Esophagus muscularis mucosa (tissue), 4 donors: ENCODE measurements around the gene CHAC1. TPM values are rescaled to one million over a fixed set of nuclear protein-coding genes. Genes with fewer than 3 reads are reported as not detected.

Experiments
- DNase-seq: peaks from one replicate; pipeline ENCODE4 v3.0.0-alpha.2; 2017; ENCODE audit errors: extremely low spot score
- H3K27ac ChIP-seq, 4 donors: fragments of 200-600 bp; sonication (generic); replicated peaks in 1 of 4; 1 replicate in 3 of 4; 2 replicates in 1 of 4; pipeline ENCODE4 v1.5.1; 2016 to 2019; ENCODE audit warnings: mild to moderate bottlenecking in 1 of 4
- H3K27me3 ChIP-seq, 4 donors: fragments of 200-600 bp; sonication (generic); one replicate each; pipeline versions ENCODE4 v1.5.1 to v1.6.0; 2016 to 2019
- H3K36me3 ChIP-seq, 4 donors: fragments of 200-600 bp; sonication (generic); one replicate each; pipeline ENCODE4 v1.5.1; 2016 to 2019
- H3K4me1 ChIP-seq, 4 donors: fragments of 200-600 bp; sonication (generic); one replicate each; pipeline ENCODE4 v1.5.1; 2016 to 2019
- H3K4me3 ChIP-seq, 4 donors: fragments of 200-600 bp; sonication (generic); 1 replicate in 2 of 4; 2 replicates in 2 of 4; pipeline ENCODE4 v1.5.1; 2016 to 2019; ENCODE audit warnings: mild to moderate bottlenecking in 4 of 4, moderate library complexity in 1 of 4
- H3K9me3 ChIP-seq, 4 donors: fragments of 200-600 bp; sonication (generic); 1 replicate in 3 of 4; 2 replicates in 1 of 4; pipeline ENCODE4 v1.5.1; 2016 to 2019
- CTCF ChIP-seq, 3 experiments: fragments of 200-600 bp in 2 of 3; fragments of 450-650 bp in 1 of 3; sonication (generic) in 2 of 3; IDR thresholded peaks; one replicate each; pipeline ENCODE4 v1.5.1; 2017 to 2019; ENCODE audit warnings: antibody characterized with exemption in 3 of 3, mild to moderate bottlenecking in 2 of 3, moderate library complexity in 1 of 3
- EP300 ChIP-seq: sonication (generic); formaldehyde crosslinking; IDR thresholded peaks from one replicate; pipeline ENCODE4 v1.6.1; 2017; ENCODE audit warnings: antibody characterized with exemption
- POLR2A ChIP-seq: fragments of 450-650 bp; IDR thresholded peaks from one replicate; pipeline ENCODE4 v1.6.1; 2017; ENCODE audit warnings: antibody characterized with exemption, moderate library complexity, mild to moderate bottlenecking, low read depth
- POLR2AphosphoS5 ChIP-seq, 2 donors: sonication (generic); formaldehyde crosslinking; IDR thresholded peaks; one replicate each; pipeline ENCODE4 v1.6.1; 2017; ENCODE audit warnings: antibody characterized with exemption in 2 of 2
- WGBS: methylation state at CpG from one replicate; pipeline ENCODE4 v1.1.5; 2018; 5-methylcytosine and 5-hydroxymethylcytosine counted together
- intact Hi-C: fragments of 100-400 bp; cut with DNase I; formaldehyde crosslinking; loops from one replicate; pipeline ENCODE4 v1.15.1; 2023
- total RNA-seq, 4 donors: library from RNA; depleted of rRNA; stranded (reverse); fragments of >200 nt; gene quantifications; one replicate each; pipeline versions ENCODE4 v1.1.0 to v1.2.1, GENCODE V29; 2016

The CHAC1 gene
- total RNA-seq, 4 donors from 2014 or later = 0.66 to 3.6 (median 1.3) TPM

GRCh38 chr15:40925863-40926658 is 27.2 kb upstream of the CHAC1 start:
- no peak overlapping the region for H3K27ac ChIP-seq
- H3K36me3 ChIP-seq = no peaks in the 10 kb centered on the region
- WGBS = 10% methylated on average over 26 of the region's 61 CpGs
- H3K4me1 ChIP-seq = peaks cover 51 to 58% (median 56%) of the 10 kb centered on the region in 4 donors
- H3K9me3 ChIP-seq = no peaks in the 10 kb centered on the region
- peak overlapping the region; percentile 31 to 43 (median 31) for H3K4me3 ChIP-seq
- intact Hi-C loops = no loop called here
- peaks cover 0 to 64% (median 50%) of the 10 kb centered on the region in 4 donors for H3K27me3 ChIP-seq
- TF ChIP-seq POLR2A (no peak), POLR2AphosphoS5 (IDR thresholded peaks at IDR 0.05) (no peak), CTCF (IDR thresholded peaks at IDR 0.05) (no peak), EP300 (no peak)
- DNase-seq = no peak

GRCh38 chr15:40926659-40927494 is 26.4 kb upstream of the CHAC1 start:
- WGBS = 60% methylated on average over 24 of the region's 33 CpGs
- Histone ChIP-seq H3K9me3 (no peaks in the 10 kb centered on the region), H3K27me3 (peaks cover 0 to 72% (median 57%) of the 10 kb centered on the region in 4 donors), H3K4me3 (peak overlapping the region; percentile 31 to 58 (median 58)), H3K27ac (no peak overlapping the region), H3K36me3 (peaks cover 0 to under 1% (median 0%) of the 10 kb centered on the region in 4 donors), H3K4me1 (peaks cover 55 to 66% (median 60%) of the 10 kb centered on the region in 4 donors)
- no peak for TF ChIP-seq EP300
- intact Hi-C loops = no loop called here
- DNase-seq = no peak

DNA sequence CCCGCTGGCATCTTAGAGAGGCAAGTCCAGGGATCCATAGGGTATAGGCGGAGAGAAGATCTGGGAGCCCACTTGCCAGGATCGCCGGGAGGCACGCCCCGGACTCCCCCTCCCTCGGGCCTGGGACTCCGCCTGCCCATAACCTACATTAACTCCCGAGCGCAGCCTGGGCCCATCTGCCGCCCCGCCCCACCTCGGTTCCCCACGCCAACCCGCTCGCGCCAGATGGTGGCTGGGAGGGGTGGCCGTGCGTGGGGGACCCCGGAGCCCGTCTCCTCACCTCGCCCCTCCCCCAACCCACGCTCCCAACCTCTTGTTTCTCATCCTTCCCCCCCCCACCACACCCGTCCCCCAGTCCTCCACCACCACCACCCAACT is 25.8 kb upstream of the CHAC1 start:
- no peak for DNase-seq
- TF ChIP-seq POLR2A (no peak), EP300 (no peak), CTCF (IDR thresholded peaks at IDR 0.05) (no peak), POLR2AphosphoS5 (IDR thresholded peaks at IDR 0.05) (no peak)
- Histone ChIP-seq H3K36me3 (peaks cover 0 to 6% (median 0%) of the 10 kb centered on the region in 4 donors), H3K4me3 (peak overlapping the region; percentile 57 to 58 (median 58)), H3K27ac (no peak overlapping the region), H3K4me1 (peaks cover 55 to 72% (median 60%) of the 10 kb centered on the region in 4 donors), H3K27me3 (peaks cover 0 to 78% (median 60%) of the 10 kb centered on the region in 4 donors), H3K9me3 (no peaks in the 10 kb centered on the region)
- intact Hi-C loops = no loop called here
- WGBS = 31% methylated on average over 14 of the region's 24 CpGs

DNA sequence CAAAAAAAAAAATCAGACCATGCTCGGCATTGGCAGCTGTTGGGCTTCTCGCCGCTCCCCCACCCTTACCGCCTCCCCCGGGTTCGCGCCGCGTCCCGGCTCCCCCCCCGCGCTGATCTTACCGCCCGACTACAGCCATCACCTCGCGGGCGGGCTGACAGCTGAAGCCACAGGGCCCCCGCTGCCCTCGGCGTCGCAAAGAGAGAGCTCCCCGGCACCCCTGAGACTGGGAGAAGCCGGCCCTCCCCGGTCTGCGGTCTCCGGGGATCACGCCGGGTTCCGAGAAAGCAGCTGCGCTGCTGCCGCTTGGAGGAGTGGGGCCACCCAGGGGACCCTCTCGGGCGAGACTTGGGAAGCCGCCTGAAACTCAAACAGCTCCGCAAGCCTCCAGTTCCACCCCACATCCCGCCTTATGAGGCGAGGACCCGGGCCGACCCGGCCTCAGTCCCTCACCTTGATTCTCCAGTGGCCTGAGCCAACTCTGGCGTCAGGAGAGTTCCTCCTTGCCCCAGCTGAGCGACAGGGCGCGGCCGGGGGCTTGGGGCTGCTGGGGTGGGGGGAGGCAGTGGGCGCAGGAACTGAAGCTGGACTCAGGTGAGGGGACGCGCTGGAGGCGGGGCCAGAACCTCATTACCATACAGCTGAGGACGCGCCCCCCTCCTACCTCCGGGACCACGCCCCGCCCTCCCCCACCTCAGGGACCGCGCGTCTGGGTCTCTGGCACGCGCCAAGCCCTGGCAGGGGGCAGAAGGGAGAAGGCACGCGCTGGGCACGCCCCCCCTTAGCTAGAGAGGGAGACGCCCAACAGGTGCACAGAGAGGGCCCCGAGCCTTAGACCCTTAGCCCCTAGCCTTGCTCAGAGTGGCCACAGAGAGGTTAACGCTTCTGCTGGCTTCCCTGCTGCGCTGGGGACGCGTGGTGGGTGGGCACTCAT is 25.1 kb upstream of the CHAC1 start:
- H3K9me3 ChIP-seq = no peaks in the 10 kb centered on the region
- peaks cover 55 to 72% (median 61%) of the 10 kb centered on the region in 4 donors for H3K4me1 ChIP-seq
- peaks cover 0 to 84% (median 61%) of the 10 kb centered on the region in 4 donors for H3K27me3 ChIP-seq
- no peak for DNase-seq
- no peak overlapping the region for H3K27ac ChIP-seq
- H3K4me3 ChIP-seq = peak overlapping the region; percentile 57 to 58 (median 58)
- TF ChIP-seq POLR2A = no peak
- TF ChIP-seq CTCF (IDR thresholded peaks at IDR 0.05) = no peak
- TF ChIP-seq POLR2AphosphoS5 (IDR thresholded peaks at IDR 0.05) = no peak
- TF ChIP-seq EP300 = no peak
- peaks cover 0 to 6% (median 0%) of the 10 kb centered on the region in 4 donors for H3K36me3 ChIP-seq
- intact Hi-C loops = no loop called here
- WGBS = 4% methylated on average over 30 of the region's 68 CpGs
